HG03432 (cell line): ENCODE measurements around the gene MIEF1.
"Not testable (repeated sequence)": the region's sequence is repeated elsewhere in the genome, so short reads cannot be mapped to it uniquely, and the experiment has no call there.

Source experiments
- ATAC-seq: cut with Tn5 transposase; IDR thresholded peaks from one replicate; pipeline ENCODE4 v1.9.1; 2021; ENCODE audit warnings: mild to moderate bottlenecking, moderate library complexity; ENCODE audit not compliant: unreplicated experiment

Gene MIEF1

GRCh38 chr22:39489094-39490068, 12.7 kb upstream of the MIEF1 start:
- ATAC-seq: no peak

GRCh38 chr22:39490135-39490798, 11.8 kb upstream of the MIEF1 start:
- peak; percentile 71 for ATAC-seq

GRCh38 chr22:39490966-39491680, 11.0 kb upstream of the MIEF1 start:
- no peak for ATAC-seq

- ATAC-seq: no peak
Measured at GRCh38 chr22:39491696-39492095, 10.4 kb upstream of the MIEF1 start.

- ATAC-seq: no peak
Measured at GRCh38 chr22:39492186-39492585, 9.9 kb upstream of the MIEF1 start.

- no peak for ATAC-seq
Measured at GRCh38 chr22:39493759-39494158, 8.3 kb upstream of the MIEF1 start.

- ATAC-seq: no peak
Measured at GRCh38 chr22:39494471-39495120, 7.5 kb upstream of the MIEF1 start.

GRCh38 chr22:39496131-39496838, 5.8 kb upstream of the MIEF1 start:
- ATAC-seq: no peak

- ATAC-seq: no peak
Measured at GRCh38 chr22:39497429-39497828, 4.7 kb upstream of the MIEF1 start.

GRCh38 chr22:39498368-39498767, 3.7 kb upstream of the MIEF1 start:
- no peak for ATAC-seq

- no peak for ATAC-seq
Measured at GRCh38 chr22:39498802-39499201, 3.3 kb upstream of the MIEF1 start.

GRCh38 chr22:39500101-39500500, 2.0 kb upstream of the MIEF1 start:
- ATAC-seq: no peak

- no peak for ATAC-seq
Measured at GRCh38 chr22:39501644-39502108, 414 bp upstream of the MIEF1 start.

- peak; percentile 10 for ATAC-seq
Measured at GRCh38 chr22:39502789-39503409, 809 bp downstream of the MIEF1 start.

- ATAC-seq: no peak
Measured at GRCh38 chr22:39503630-39504029, 1.5 kb downstream of the MIEF1 start.

GRCh38 chr22:39504071-39504470, 2.0 kb downstream of the MIEF1 start:
- ATAC-seq: no peak

- not testable (repeated sequence) for ATAC-seq
Measured at GRCh38 chr22:39507021-39507420, 4.9 kb downstream of the MIEF1 start.

GRCh38 chr22:39508393-39508792, 6.3 kb downstream of the MIEF1 start:
- no peak for ATAC-seq

- no peak for ATAC-seq
Measured at GRCh38 chr22:39510529-39511149, 8.5 kb downstream of the MIEF1 start.
